NCI-H69 (cell line): ENCODE data around the gene MAFB.

Experiments used
- DNase-seq: peaks from one replicate; lab custom pipeline; 2025; lab: John Stamatoyannopoulos, UW

MAFB gene

GRCh38 chr20:40702504-40702903 is 13.5 kb upstream of the MAFB start:
- no peak for DNase-seq

- no peak for DNase-seq
Measured at GRCh38 chr20:40698744-40699143, 9.7 kb upstream of the MAFB start.

GRCh38 chr20:40698281-40698680 is 9.2 kb upstream of the MAFB start:
- DNase-seq = no peak

GRCh38 chr20:40697541-40697940 is 8.5 kb upstream of the MAFB start:
- no peak for DNase-seq

GRCh38 chr20:40695214-40695613 is 6.2 kb upstream of the MAFB start:
- DNase-seq = no peak

- no peak for DNase-seq
Measured at GRCh38 chr20:40694246-40694645, 5.2 kb upstream of the MAFB start.

GRCh38 chr20:40692240-40693011 is 3.4 kb upstream of the MAFB start:
- DNase-seq = no peak

GRCh38 chr20:40691566-40692239 is 2.7 kb upstream of the MAFB start:
- no peak for DNase-seq

- DNase-seq = no peak
Measured at GRCh38 chr20:40690836-40691565, 2.0 kb upstream of the MAFB start.

GRCh38 chr20:40689943-40690835 is 1.2 kb upstream of the MAFB start:
- peak; percentile 63 for DNase-seq

GRCh38 chr20:40688129-40689099 is 622 bp downstream of the MAFB start:
- DNase-seq = peak; percentile 10

GRCh38 chr20:40687384-40688128 is 1.5 kb downstream of the MAFB start:
- DNase-seq = no peak

GRCh38 chr20:40686893-40687292 is 2.1 kb downstream of the MAFB start:
- no peak for DNase-seq

GRCh38 chr20:40686434-40686882 is 2.6 kb downstream of the MAFB start:
- DNase-seq = no peak

- DNase-seq = no peak
Measured at GRCh38 chr20:40685349-40685748, 3.7 kb downstream of the MAFB start.

GRCh38 chr20:40683894-40684268 is 5.2 kb downstream of the MAFB start:
- no peak for DNase-seq

- no peak for DNase-seq
Measured at GRCh38 chr20:40683221-40683893, 5.7 kb downstream of the MAFB start.

GRCh38 chr20:40682104-40682981 is 6.7 kb downstream of the MAFB start:
- no peak for DNase-seq
